GM12875 (cell line): Measurements from ENCODE around the gene AFDN.

Experiments used
- H3K4me3 ChIP-seq: one replicate; pipeline ENCODE4 v1.5.1; 2011; ENCODE audit warnings: low read depth, low read length, control low read depth
- CTCF ChIP-seq: IDR thresholded peaks from 2 replicates; pipeline ENCODE4 v1.5.1; 2011; ENCODE audit warnings: low read depth, mild to moderate bottlenecking, control low read depth, inconsistent platforms, low read length, moderate library complexity, borderline replicate concordance; ENCODE audit not compliant: insufficient read depth

Gene AFDN

GRCh38 chr6:167826896-167827582 lies at the start of gene AFDN:
Gene AFDN (plus strand): TSS chr6:167826911. CDS start chr6:167827133, 222 bp downstream.
- no peak for TF ChIP-seq CTCF
- H3K4me3 ChIP-seq = peak within 1 kb of the TSS; percentile 78

GRCh38 chr6:167778497-167779128 lies 48.1 kb upstream of the AFDN start:
- H3K4me3 ChIP-seq = no peak overlapping the region
- TF ChIP-seq CTCF = no peak

- TF ChIP-seq CTCF = no peak
- no peak overlapping the region for H3K4me3 ChIP-seq
Observed at GRCh38 chr6:167779129-167779992, 47.4 kb upstream of the AFDN start.

GRCh38 chr6:167779993-167780655 lies 46.6 kb upstream of the AFDN start:
- TF ChIP-seq CTCF = no peak
- H3K4me3 ChIP-seq = no peak overlapping the region

GRCh38 chr6:167781066-167781767 lies 45.5 kb upstream of the AFDN start:
- TF ChIP-seq CTCF = no peak
- no peak overlapping the region for H3K4me3 ChIP-seq

GRCh38 chr6:167781868-167782267 lies 44.8 kb upstream of the AFDN start:
- no peak overlapping the region for H3K4me3 ChIP-seq
- TF ChIP-seq CTCF = no peak
